Spleen (tissue), 7 donors: ENCODE measurements around the gene MGAT4B.

Experiments used
- CTCF ChIP-seq, 11 experiments: fragments of 200-600 bp in 7 of 11; fragments of 450-650 bp in 4 of 11; sonication (generic) in 4 of 11; IDR thresholded peaks in 8 of 11; conservative IDR thresholded peaks in 3 of 11; 1 replicate in 7 of 11; 2 replicates in 4 of 11; pipeline versions ENCODE4 v1.4.0 to v1.8.0; 2016 to 2021; ENCODE audit warnings: antibody characterized with exemption in 11 of 11, inconsistent platforms in 4 of 11, mild to moderate bottlenecking in 1 of 11
- POLR2A ChIP-seq, 3 donors: fragments of 450-650 bp; IDR thresholded peaks; one replicate each; pipeline ENCODE4 v1.5.1; 2017; ENCODE audit warnings: antibody characterized with exemption in 3 of 3, mild to moderate bottlenecking in 1 of 3
- POLR2AphosphoS5 ChIP-seq, 3 donors: sonication (generic); formaldehyde crosslinking; IDR thresholded peaks; one replicate each; pipeline ENCODE4 v1.5.1; 2017; ENCODE audit warnings: antibody characterized with exemption in 3 of 3
- donor health status: DM: no; HTN: no; CAD: no; lungs with moderate emphysema.
- donor health status: DM: no; HTN: no; CAD: no.
- donor health status: DM: no; HTN: no; CAD: no.

GRCh38 chr5:179817470-179817840 lies 10.8 kb upstream of the MGAT4B start:
- TF ChIP-seq CTCF (IDR thresholded peaks at IDR 0.05 in 8 of 11, conservative IDR thresholded peaks at IDR 0.05 in 3 of 11) (no peak), POLR2A (IDR thresholded peaks at IDR 0.05) (no peak), POLR2AphosphoS5 (IDR thresholded peaks at IDR 0.05) (no peak)
